GM23338 (cell line): Measurements from ENCODE around the gene CAMTA1. TPM values are rescaled to one million over a fixed set of nuclear protein-coding genes. Genes with fewer than 3 reads are reported as not detected.

Experiments
- ATAC-seq: fragments of 200-7000 bp; cut with Tn5 transposase; 3 replicates; pipeline ENCODE4 v1.9.1; 2020
- DNase-seq: peaks from one replicate; pipeline ENCODE4 v3.0.0-alpha.2; 2015; ENCODE audit warnings: low spot score
- H2AFZ ChIP-seq: fragments of 200-600 bp; sonication (generic); 2 replicates; pipeline ENCODE4 v1.8.0; 2016; ENCODE audit warnings: antibody characterized with exemption, mild to moderate bottlenecking, moderate library complexity
- H3F3A ChIP-seq: fragments of 200-600 bp; sonication (generic); replicated peaks from 2 replicates; pipeline ENCODE4 v1.8.0; 2017; ENCODE audit warnings: antibody characterized with exemption, mixed run types, low read depth
- H3K27ac ChIP-seq: fragments of 200-600 bp; sonication (generic); 2 replicates; pipeline ENCODE4 v1.6.1; 2016; ENCODE audit warnings: low read depth
- H3K27me3 ChIP-seq: fragments of 200-600 bp; sonication (generic); 2 replicates; pipeline ENCODE4 v1.8.0; 2016; ENCODE audit warnings: mild to moderate bottlenecking, mixed run types, moderate library complexity; ENCODE audit not compliant: insufficient read depth
- H3K36me3 ChIP-seq: fragments of 200-600 bp; sonication (generic); 2 replicates; pipeline ENCODE4 v1.8.0; 2016; ENCODE audit warnings: mild to moderate bottlenecking; ENCODE audit not compliant: insufficient read depth
- H3K4me1 ChIP-seq: fragments of 200-600 bp; sonication (generic); 2 replicates; pipeline ENCODE4 v1.8.0; 2016; ENCODE audit warnings: mild to moderate bottlenecking, moderate library complexity; ENCODE audit not compliant: insufficient read depth
- H3K4me2 ChIP-seq: fragments of 200-600 bp; sonication (generic); 2 replicates; pipeline ENCODE4 v1.7.1; 2017; ENCODE audit warnings: mixed run types
- H3K4me3 ChIP-seq: fragments of 200-600 bp; sonication (generic); 2 replicates; pipeline ENCODE4 v1.6.1; 2016; ENCODE audit warnings: mixed run types
- H3K79me2 ChIP-seq: fragments of 200-600 bp; sonication (generic); replicated peaks from 2 replicates; pipeline ENCODE4 v1.8.0; 2017; ENCODE audit warnings: mild to moderate bottlenecking; ENCODE audit not compliant: insufficient read depth
- H3K9me2 ChIP-seq: fragments of 200-600 bp; sonication (generic); 2 replicates; pipeline ENCODE4 v1.8.0; 2017; ENCODE audit not compliant: insufficient read depth
- H4K20me1 ChIP-seq: fragments of 200-600 bp; sonication (generic); replicated peaks from 2 replicates; pipeline ENCODE4 v1.8.0; 2017; ENCODE audit warnings: mild to moderate bottlenecking; ENCODE audit not compliant: insufficient read depth
- H3K27ac Mint-ChIP-seq: 2 replicates; pipeline ENCODE4 v1.8.0; 2020; ENCODE audit warnings: inconsistent platforms, mild to moderate bottlenecking, moderate library complexity, mixed read lengths
- H3K27me3 Mint-ChIP-seq: 3 replicates; pipeline ENCODE4 v1.8.0; 2022; ENCODE audit warnings: low read depth, mild to moderate bottlenecking, moderate library complexity, mixed read lengths, inconsistent platforms; ENCODE audit not compliant: insufficient read depth, poor library complexity
- H3K36me3 Mint-ChIP-seq: 3 replicates; pipeline ENCODE4 v1.8.0; 2021; ENCODE audit warnings: low read depth, mild to moderate bottlenecking, inconsistent platforms, moderate library complexity, mixed read lengths
- H3K4me1 Mint-ChIP-seq: 3 replicates; pipeline ENCODE4 v1.8.0; 2020; ENCODE audit warnings: mild to moderate bottlenecking, inconsistent platforms, mixed read lengths
- H3K4me3 Mint-ChIP-seq: 3 replicates; pipeline ENCODE4 v1.8.0; 2021; ENCODE audit warnings: moderate library complexity, mild to moderate bottlenecking, inconsistent platforms, mixed read lengths
- H3K9me3 Mint-ChIP-seq: 3 replicates; pipeline ENCODE4 v1.8.0; 2020; ENCODE audit warnings: moderate library complexity, mild to moderate bottlenecking, inconsistent platforms, mixed read lengths
- CREB1 ChIP-seq: fragments of 250-450 bp; sonication (Bioruptor Pico); IDR thresholded peaks from 2 replicates; pipeline ENCODE4 v1.5.0; 2020; ENCODE audit warnings: low read depth, mild to moderate bottlenecking, moderate library complexity
- EZH2 ChIP-seq: fragments of 200-600 bp; sonication (generic); IDR thresholded peaks from one replicate; pipeline ENCODE4 v1.8.0; 2017; ENCODE audit warnings: antibody characterized with exemption, mild to moderate bottlenecking, low read depth; ENCODE audit not compliant: unreplicated experiment
- EZH2phosphoT487 ChIP-seq: fragments of 200-600 bp; sonication (generic); IDR thresholded peaks from one replicate; pipeline ENCODE4 v1.8.1; 2018; ENCODE audit warnings: antibody characterized with exemption; ENCODE audit not compliant: unreplicated experiment
- JUNB ChIP-seq: IDR thresholded peaks from one replicate; pipeline ENCODE4 v1.6.1; 2016; ENCODE audit warnings: antibody characterized with exemption; ENCODE audit not compliant: unreplicated experiment
- NANOG ChIP-seq: IDR thresholded peaks from 2 replicates; pipeline ENCODE4 v1.6.1; 2016; ENCODE audit warnings: antibody characterized with exemption, borderline replicate concordance
- POLR2AphosphoS5 ChIP-seq: IDR thresholded peaks from 2 replicates; pipeline ENCODE4 v1.6.1; 2016; ENCODE audit warnings: antibody characterized with exemption, low read depth
- STAT1 ChIP-seq: IDR thresholded peaks from one replicate; pipeline ENCODE4 v1.6.1; 2016; ENCODE audit warnings: antibody characterized with exemption; ENCODE audit not compliant: unreplicated experiment
- ZNF114 ChIP-seq: fragments of 250-450 bp; sonication (Bioruptor Pico); IDR thresholded peaks from 2 replicates; pipeline ENCODE4 v1.5.0; 2020; ENCODE audit warnings: mild to moderate bottlenecking, moderate library complexity
- ZNF331 ChIP-seq: fragments of 250-450 bp; sonication (Bioruptor Pico); IDR thresholded peaks from 2 replicates; pipeline ENCODE4 v1.5.0; 2020; ENCODE audit warnings: low read depth, mild to moderate bottlenecking, moderate library complexity
- polyA plus RNA-seq: library from polyadenylated mRNA; unstranded; fragments of >200 nt; fragmentation: Nextera tagmentation; extraction: Ambion mirVana; gene quantifications from 2 replicates; pipeline ENCODE4 v1.2.1, GENCODE V29; 2016
- total RNA-seq: library from RNA; depleted of rRNA; stranded (reverse); fragments of >200 nt; shearing (Covaris generic); gene quantifications from 2 replicates; pipeline ENCODE4 v1.2.3, GENCODE V29; 2014
- TF ChIP-seq, protein P1 (sequence below): fragments of 250-450 bp; sonication (Bioruptor Pico); IDR thresholded peaks from 2 replicates; pipeline ENCODE4 v1.5.0; 2020; ENCODE audit warnings: mild to moderate bottlenecking, moderate library complexity
- TF ChIP-seq, protein P2 (sequence below): IDR thresholded peaks from one replicate; pipeline ENCODE4 v1.6.1; 2018; ENCODE audit warnings: antibody characterized with exemption; ENCODE audit not compliant: unreplicated experiment
- TF ChIP-seq, protein P3 (sequence below), 2 experiments: fragments of 200-600 bp in 1 of 2; sonication (generic) in 1 of 2; conservative IDR thresholded peaks; 2 replicates each; pipeline versions ENCODE4 v1.5.1 to v1.6.1; 2016 to 2017; ENCODE audit warnings: antibody characterized with exemption in 2 of 2, low read depth in 2 of 2, mild to moderate bottlenecking in 2 of 2, moderate library complexity in 1 of 2
- TF ChIP-seq, protein P4 (sequence below): IDR thresholded peaks from 2 replicates; pipeline ENCODE4 v1.6.1; 2016; ENCODE audit warnings: antibody characterized with exemption

CAMTA1 gene
- total and polyA plus RNA-seq, 2 experiments from 2014 or later: 115 to 519 TPM

DNA sequence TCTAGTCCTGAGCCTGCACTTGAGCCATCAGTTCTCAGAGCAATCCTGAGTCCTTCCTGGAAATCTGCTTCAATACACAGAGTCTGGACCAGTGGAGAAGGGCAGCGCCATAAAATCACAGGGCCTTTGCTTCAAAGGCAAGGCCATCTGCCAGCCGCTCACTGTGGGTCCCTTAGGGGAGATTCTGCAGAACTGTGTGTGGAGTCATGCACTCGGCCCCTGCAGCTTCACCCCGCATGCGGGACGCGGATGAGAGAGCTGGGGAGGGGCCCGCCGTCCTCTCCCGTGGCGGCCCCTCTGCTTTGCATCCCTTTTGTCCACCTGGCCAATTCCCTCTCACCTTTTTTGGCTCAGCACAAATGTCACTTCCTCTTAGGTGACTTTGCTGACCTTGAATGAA lies 674.7 kb downstream of the CAMTA1 start:
- H3K36me3 Mint-ChIP-seq: no peaks in the 10 kb centered on the region
- no peak overlapping the region for H3K27ac ChIP-seq
- no peak overlapping the region for H3K4me2 ChIP-seq
- no peaks in the 10 kb centered on the region for H3F3A ChIP-seq
- ATAC-seq: no peak
- no peaks in the 10 kb centered on the region for H4K20me1 ChIP-seq
- no peaks in the 10 kb centered on the region for H3K9me3 Mint-ChIP-seq
- TF ChIP-seq, protein P1, sequence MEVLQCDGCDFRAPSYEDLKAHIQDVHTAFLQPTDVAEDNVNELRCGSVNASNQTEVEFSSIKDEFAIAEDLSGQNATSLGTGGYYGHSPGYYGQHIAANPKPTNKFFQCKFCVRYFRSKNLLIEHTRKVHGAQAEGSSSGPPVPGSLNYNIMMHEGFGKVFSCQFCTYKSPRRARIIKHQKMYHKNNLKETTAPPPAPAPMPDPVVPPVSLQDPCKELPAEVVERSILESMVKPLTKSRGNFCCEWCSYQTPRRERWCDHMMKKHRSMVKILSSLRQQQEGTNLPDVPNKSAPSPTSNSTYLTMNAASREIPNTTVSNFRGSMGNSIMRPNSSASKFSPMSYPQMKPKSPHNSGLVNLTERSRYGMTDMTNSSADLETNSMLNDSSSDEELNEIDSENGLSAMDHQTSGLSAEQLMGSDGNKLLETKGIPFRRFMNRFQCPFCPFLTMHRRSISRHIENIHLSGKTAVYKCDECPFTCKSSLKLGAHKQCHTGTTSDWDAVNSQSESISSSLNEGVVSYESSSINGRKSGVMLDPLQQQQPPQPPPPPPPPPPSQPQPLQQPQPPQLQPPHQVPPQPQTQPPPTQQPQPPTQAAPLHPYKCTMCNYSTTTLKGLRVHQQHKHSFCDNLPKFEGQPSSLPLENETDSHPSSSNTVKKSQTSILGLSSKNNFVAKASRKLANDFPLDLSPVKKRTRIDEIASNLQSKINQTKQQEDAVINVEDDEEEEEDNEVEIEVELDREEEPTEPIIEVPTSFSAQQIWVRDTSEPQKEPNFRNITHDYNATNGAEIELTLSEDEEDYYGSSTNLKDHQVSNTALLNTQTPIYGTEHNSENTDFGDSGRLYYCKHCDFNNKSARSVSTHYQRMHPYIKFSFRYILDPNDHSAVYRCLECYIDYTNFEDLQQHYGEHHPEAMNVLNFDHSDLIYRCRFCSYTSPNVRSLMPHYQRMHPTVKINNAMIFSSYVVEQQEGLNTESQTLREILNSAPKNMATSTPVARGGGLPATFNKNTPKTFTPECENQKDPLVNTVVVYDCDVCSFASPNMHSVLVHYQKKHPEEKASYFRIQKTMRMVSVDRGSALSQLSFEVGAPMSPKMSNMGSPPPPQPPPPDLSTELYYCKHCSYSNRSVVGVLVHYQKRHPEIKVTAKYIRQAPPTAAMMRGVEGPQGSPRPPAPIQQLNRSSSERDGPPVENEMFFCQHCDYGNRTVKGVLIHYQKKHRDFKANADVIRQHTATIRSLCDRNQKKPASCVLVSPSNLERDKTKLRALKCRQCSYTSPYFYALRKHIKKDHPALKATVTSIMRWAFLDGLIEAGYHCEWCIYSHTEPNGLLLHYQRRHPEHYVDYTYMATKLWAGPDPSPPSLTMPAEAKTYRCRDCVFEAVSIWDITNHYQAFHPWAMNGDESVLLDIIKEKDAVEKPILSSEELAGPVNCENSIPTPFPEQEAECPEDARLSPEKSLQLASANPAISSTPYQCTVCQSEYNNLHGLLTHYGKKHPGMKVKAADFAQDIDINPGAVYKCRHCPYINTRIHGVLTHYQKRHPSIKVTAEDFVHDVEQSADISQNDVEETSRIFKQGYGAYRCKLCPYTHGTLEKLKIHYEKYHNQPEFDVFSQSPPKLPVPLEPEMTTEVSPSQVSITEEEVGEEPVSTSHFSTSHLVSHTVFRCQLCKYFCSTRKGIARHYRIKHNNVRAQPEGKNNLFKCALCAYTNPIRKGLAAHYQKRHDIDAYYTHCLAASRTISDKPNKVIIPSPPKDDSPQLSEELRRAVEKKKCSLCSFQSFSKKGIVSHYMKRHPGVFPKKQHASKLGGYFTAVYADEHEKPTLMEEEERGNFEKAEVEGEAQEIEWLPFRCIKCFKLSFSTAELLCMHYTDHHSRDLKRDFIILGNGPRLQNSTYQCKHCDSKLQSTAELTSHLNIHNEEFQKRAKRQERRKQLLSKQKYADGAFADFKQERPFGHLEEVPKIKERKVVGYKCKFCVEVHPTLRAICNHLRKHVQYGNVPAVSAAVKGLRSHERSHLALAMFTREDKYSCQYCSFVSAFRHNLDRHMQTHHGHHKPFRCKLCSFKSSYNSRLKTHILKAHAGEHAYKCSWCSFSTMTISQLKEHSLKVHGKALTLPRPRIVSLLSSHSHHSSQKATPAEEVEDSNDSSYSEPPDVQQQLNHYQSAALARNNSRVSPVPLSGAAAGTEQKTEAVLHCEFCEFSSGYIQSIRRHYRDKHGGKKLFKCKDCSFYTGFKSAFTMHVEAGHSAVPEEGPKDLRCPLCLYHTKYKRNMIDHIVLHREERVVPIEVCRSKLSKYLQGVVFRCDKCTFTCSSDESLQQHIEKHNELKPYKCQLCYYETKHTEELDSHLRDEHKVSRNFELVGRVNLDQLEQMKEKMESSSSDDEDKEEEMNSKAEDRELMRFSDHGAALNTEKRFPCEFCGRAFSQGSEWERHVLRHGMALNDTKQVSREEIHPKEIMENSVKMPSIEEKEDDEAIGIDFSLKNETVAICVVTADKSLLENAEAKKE (CRISPR knock-in tag): no peak
- TF ChIP-seq CREB1 (CRISPR knock-in tag) (no peak), NANOG (no peak), JUNB (no peak), POLR2AphosphoS5 (no peak), EZH2 (no peak), STAT1 (no peak), EZH2phosphoT487 (no peak), ZNF331 (CRISPR knock-in tag) (no peak), ZNF114 (no peak)
- TF ChIP-seq, protein P2, sequence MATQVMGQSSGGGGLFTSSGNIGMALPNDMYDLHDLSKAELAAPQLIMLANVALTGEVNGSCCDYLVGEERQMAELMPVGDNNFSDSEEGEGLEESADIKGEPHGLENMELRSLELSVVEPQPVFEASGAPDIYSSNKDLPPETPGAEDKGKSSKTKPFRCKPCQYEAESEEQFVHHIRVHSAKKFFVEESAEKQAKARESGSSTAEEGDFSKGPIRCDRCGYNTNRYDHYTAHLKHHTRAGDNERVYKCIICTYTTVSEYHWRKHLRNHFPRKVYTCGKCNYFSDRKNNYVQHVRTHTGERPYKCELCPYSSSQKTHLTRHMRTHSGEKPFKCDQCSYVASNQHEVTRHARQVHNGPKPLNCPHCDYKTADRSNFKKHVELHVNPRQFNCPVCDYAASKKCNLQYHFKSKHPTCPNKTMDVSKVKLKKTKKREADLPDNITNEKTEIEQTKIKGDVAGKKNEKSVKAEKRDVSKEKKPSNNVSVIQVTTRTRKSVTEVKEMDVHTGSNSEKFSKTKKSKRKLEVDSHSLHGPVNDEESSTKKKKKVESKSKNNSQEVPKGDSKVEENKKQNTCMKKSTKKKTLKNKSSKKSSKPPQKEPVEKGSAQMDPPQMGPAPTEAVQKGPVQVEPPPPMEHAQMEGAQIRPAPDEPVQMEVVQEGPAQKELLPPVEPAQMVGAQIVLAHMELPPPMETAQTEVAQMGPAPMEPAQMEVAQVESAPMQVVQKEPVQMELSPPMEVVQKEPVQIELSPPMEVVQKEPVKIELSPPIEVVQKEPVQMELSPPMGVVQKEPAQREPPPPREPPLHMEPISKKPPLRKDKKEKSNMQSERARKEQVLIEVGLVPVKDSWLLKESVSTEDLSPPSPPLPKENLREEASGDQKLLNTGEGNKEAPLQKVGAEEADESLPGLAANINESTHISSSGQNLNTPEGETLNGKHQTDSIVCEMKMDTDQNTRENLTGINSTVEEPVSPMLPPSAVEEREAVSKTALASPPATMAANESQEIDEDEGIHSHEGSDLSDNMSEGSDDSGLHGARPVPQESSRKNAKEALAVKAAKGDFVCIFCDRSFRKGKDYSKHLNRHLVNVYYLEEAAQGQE: no peak
- TF ChIP-seq, protein P3, sequence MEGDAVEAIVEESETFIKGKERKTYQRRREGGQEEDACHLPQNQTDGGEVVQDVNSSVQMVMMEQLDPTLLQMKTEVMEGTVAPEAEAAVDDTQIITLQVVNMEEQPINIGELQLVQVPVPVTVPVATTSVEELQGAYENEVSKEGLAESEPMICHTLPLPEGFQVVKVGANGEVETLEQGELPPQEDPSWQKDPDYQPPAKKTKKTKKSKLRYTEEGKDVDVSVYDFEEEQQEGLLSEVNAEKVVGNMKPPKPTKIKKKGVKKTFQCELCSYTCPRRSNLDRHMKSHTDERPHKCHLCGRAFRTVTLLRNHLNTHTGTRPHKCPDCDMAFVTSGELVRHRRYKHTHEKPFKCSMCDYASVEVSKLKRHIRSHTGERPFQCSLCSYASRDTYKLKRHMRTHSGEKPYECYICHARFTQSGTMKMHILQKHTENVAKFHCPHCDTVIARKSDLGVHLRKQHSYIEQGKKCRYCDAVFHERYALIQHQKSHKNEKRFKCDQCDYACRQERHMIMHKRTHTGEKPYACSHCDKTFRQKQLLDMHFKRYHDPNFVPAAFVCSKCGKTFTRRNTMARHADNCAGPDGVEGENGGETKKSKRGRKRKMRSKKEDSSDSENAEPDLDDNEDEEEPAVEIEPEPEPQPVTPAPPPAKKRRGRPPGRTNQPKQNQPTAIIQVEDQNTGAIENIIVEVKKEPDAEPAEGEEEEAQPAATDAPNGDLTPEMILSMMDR (conservative IDR thresholded peaks at IDR 0.05; ENCODE audit: low read depth in 2 of 2): no peak
- TF ChIP-seq, protein P4, sequence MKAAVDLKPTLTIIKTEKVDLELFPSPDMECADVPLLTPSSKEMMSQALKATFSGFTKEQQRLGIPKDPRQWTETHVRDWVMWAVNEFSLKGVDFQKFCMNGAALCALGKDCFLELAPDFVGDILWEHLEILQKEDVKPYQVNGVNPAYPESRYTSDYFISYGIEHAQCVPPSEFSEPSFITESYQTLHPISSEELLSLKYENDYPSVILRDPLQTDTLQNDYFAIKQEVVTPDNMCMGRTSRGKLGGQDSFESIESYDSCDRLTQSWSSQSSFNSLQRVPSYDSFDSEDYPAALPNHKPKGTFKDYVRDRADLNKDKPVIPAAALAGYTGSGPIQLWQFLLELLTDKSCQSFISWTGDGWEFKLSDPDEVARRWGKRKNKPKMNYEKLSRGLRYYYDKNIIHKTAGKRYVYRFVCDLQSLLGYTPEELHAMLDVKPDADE: no peak
- no peaks in the 10 kb centered on the region for H3K36me3 ChIP-seq
- no peak overlapping the region for H3K4me3 ChIP-seq
- H3K27me3 ChIP-seq: no peaks in the 10 kb centered on the region
- H2AFZ ChIP-seq: no peak overlapping the region
- peaks cover 24% of the 10 kb centered on the region for H3K4me1 Mint-ChIP-seq
- H3K27me3 Mint-ChIP-seq: peaks cover 5% of the 10 kb centered on the region
- no peaks in the 10 kb centered on the region for H3K9me2 ChIP-seq
- no peak for DNase-seq
- H3K79me2 ChIP-seq: no peaks in the 10 kb centered on the region
- H3K27ac Mint-ChIP-seq: no peak overlapping the region
- no peak overlapping the region for H3K4me3 Mint-ChIP-seq
- H3K4me1 ChIP-seq: peaks cover 8% of the 10 kb centered on the region; the same call in 1 of the 2 replicates
